GM21360 (cell line): Measurements from ENCODE around the gene PIGM.

Experiments
- ATAC-seq: cut with Tn5 transposase; IDR thresholded peaks from one replicate; pipeline ENCODE4 v1.9.1; 2021; ENCODE audit warnings: mild to moderate bottlenecking, moderate library complexity; ENCODE audit not compliant: unreplicated experiment

PIGM gene

GRCh38 chr1:159990005-159990404 lies 41.8 kb downstream of the PIGM start:
- no peak for ATAC-seq

- ATAC-seq, result no peak
Observed at GRCh38 chr1:159989581-159989980, 42.2 kb downstream of the PIGM start.

- no peak for ATAC-seq
Observed at GRCh38 chr1:159988006-159988405, 43.8 kb downstream of the PIGM start.

GRCh38 chr1:159987186-159987585 lies 44.6 kb downstream of the PIGM start:
- no peak for ATAC-seq

- ATAC-seq, result no peak
Observed at GRCh38 chr1:159986531-159986930, 45.3 kb downstream of the PIGM start.

GRCh38 chr1:159986093-159986492 lies 45.7 kb downstream of the PIGM start:
- ATAC-seq, result no peak

- no peak for ATAC-seq
Observed at GRCh38 chr1:159985473-159985872, 46.3 kb downstream of the PIGM start.

GRCh38 chr1:159983681-159984080 lies 48.1 kb downstream of the PIGM start:
- ATAC-seq, result no peak

GRCh38 chr1:159982280-159982679 lies 49.5 kb downstream of the PIGM start:
- ATAC-seq, result no peak

- no peak for ATAC-seq
Observed at GRCh38 chr1:159981351-159982055, 50.3 kb downstream of the PIGM start.

GRCh38 chr1:159980786-159981185 lies 51.0 kb downstream of the PIGM start:
- no peak for ATAC-seq

GRCh38 chr1:159980076-159980475 lies 51.7 kb downstream of the PIGM start:
- ATAC-seq, result no peak

GRCh38 chr1:159979257-159979656 lies 52.5 kb downstream of the PIGM start:
- no peak for ATAC-seq

GRCh38 chr1:159978107-159978398 lies 53.7 kb downstream of the PIGM start:
- no peak for ATAC-seq

GRCh38 chr1:159977364-159978106 lies 54.3 kb downstream of the PIGM start:
- ATAC-seq, result no peak
